ENCODE data around the gene MKS1.

DNA sequence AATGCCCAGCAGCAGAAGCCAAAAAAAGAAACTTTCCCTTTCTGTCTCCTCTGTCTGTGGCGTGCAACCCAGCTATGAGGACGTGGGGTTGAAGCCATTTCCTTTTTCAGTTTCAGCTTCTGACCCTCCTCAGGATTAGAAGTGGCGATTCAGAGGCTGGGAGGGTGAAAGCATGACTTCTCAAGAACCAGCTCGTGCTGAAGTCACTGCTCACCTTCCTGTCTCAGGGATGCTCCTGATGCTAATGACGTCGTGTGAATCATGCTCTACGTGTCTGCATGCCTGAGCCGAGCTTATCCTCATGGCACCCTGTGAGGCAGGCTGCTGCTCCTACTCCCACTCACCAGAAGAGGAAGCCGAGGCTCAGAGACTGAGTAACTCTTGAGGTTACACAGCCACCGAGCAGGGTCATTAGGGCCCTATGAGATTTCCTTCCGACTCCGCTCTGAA lies 13.7 kb upstream of the MKS1 start:
- TF ChIP-seq EZH2 (IDR thresholded peaks at IDR 0.05; ENCODE audit: low read depth, low read length, severe bottlenecking) (no peak), POU5F1 (IDR thresholded peaks at IDR 0.05; ENCODE audit: low read depth, low read length) (no peak), YY1 (IDR thresholded peaks at IDR 0.05; ENCODE audit: low read depth, low read length) (no peak), CHD2 (IDR thresholded peaks at IDR 0.05; ENCODE audit: low read length) (no peak), PHF8 (conservative IDR thresholded peaks at IDR 0.05; ENCODE audit: low read depth, low read length) (no peak), POLR2A (IDR thresholded peaks at IDR 0.05; ENCODE audit: control extremely low read depth in 1 of 2, low read depth in 2 of 2, low read length in 2 of 2) (no peak), SIN3A (conservative IDR thresholded peaks at IDR 0.05 in 1 of 2, IDR thresholded peaks at IDR 0.05 in 1 of 2; ENCODE audit: low read depth in 1 of 2, low read length in 2 of 2) (no peak), CEBPB (IDR thresholded peaks at IDR 0.05; ENCODE audit: low read depth, low read length) (no peak), EGR1 (IDR thresholded peaks at IDR 0.05; ENCODE audit: borderline replicate concordance, low read depth, low read length) (no peak), TEAD4 (IDR thresholded peaks at IDR 0.05; ENCODE audit: low read depth, low read length) (no peak), FOSL1 (IDR thresholded peaks at IDR 0.05; ENCODE audit: insufficient read depth, low read depth, low read length) (no peak)
- TF ChIP-seq, protein P1, sequence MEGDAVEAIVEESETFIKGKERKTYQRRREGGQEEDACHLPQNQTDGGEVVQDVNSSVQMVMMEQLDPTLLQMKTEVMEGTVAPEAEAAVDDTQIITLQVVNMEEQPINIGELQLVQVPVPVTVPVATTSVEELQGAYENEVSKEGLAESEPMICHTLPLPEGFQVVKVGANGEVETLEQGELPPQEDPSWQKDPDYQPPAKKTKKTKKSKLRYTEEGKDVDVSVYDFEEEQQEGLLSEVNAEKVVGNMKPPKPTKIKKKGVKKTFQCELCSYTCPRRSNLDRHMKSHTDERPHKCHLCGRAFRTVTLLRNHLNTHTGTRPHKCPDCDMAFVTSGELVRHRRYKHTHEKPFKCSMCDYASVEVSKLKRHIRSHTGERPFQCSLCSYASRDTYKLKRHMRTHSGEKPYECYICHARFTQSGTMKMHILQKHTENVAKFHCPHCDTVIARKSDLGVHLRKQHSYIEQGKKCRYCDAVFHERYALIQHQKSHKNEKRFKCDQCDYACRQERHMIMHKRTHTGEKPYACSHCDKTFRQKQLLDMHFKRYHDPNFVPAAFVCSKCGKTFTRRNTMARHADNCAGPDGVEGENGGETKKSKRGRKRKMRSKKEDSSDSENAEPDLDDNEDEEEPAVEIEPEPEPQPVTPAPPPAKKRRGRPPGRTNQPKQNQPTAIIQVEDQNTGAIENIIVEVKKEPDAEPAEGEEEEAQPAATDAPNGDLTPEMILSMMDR (IDR thresholded peaks at IDR 0.05; ENCODE audit: control extremely low read depth in 1 of 3, insufficient read depth in 1 of 3, low read depth in 1 of 3, low read length in 3 of 3), result no peak

All from H1 (cell line).